ENCODE data around the gene DUOX2.
"Not testable (repeated sequence)": the region's sequence is repeated elsewhere in the genome, so short reads cannot be mapped to it uniquely, and the experiment has no call there.

DNA sequence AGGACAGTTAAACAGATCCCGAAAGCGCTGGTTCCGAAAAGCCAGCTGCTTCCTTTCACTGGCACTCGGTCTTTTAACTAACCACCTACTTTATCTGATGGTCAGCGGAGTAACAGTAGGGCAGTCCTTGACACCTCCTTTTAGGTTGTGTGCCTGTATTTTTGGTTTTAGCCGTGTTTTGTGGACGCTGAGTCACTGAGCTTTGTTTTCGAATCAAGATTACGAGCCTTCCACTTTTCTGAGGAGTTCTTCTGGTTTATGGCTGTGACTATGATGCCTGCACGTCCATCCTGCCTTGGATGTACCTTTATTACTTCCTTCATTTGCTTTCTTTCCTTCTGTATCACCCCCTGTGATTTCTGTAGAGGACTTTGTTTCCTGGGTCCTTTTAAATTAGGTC, 31.6 kb downstream of the DUOX2 start:
- not testable (repeated sequence) for TF ChIP-seq EZH2, CTCF (IDR thresholded peaks at IDR 0.05)
